Skeletal muscle satellite cell (primary cell): ENCODE data around the gene CDK5R2.

Experiments used
- H3K27me3 ChIP-seq: 2 replicates; pipeline ENCODE4 v1.7.0; 2013; ENCODE audit warnings: low read length; ENCODE audit not compliant: control insufficient read depth, insufficient read depth
- H3K36me3 ChIP-seq: 2 replicates; pipeline ENCODE4 v1.7.0; 2013; ENCODE audit warnings: mild to moderate bottlenecking, control low read depth, low read length; ENCODE audit not compliant: insufficient read depth
- H3K4me1 ChIP-seq: 2 replicates; pipeline ENCODE4 v1.7.0; 2013; ENCODE audit warnings: low read length; ENCODE audit not compliant: control insufficient read depth, insufficient read depth
- H3K4me2 ChIP-seq: 2 replicates; pipeline ENCODE4 v1.7.0; 2013; ENCODE audit warnings: mild to moderate bottlenecking, low read length
- H3K4me3 ChIP-seq: 2 replicates; pipeline ENCODE4 v1.7.0; 2013; ENCODE audit warnings: low read length
- H3K9ac ChIP-seq: 2 replicates; pipeline ENCODE4 v1.7.0; 2013; ENCODE audit warnings: mild to moderate bottlenecking, low read depth, low read length, moderate library complexity
- H3K9me3 ChIP-seq: replicated peaks from 2 replicates; pipeline ENCODE4 v1.7.0; 2013; ENCODE audit warnings: mild to moderate bottlenecking, control low read depth, low read length

Gene CDK5R2

GRCh38 chr2:218992703-218993344 lies 33.4 kb downstream of the CDK5R2 start:
- H3K4me2 ChIP-seq = peak overlapping the region; percentile 90
- H3K4me3 ChIP-seq = peak overlapping the region; percentile 63
- peaks cover 89% of the 10 kb centered on the region for H3K27me3 ChIP-seq
- no peaks in the 10 kb centered on the region for H3K9me3 ChIP-seq
- H3K36me3 ChIP-seq = no peaks in the 10 kb centered on the region
- peaks cover 21% of the 10 kb centered on the region for H3K4me1 ChIP-seq
- no peak overlapping the region for H3K9ac ChIP-seq

GRCh38 chr2:218993345-218994315 lies 34.2 kb downstream of the CDK5R2 start, which contains the start of gene CRYBA2:
Gene CRYBA2, minus strand, starts transcription at chr2:218993422. Its CDS starts 246 bp downstream, at chr2:218993176.
- Histone ChIP-seq H3K4me3 (peak within 1 kb of the TSS; percentile 63), H3K9ac (peak within 1 kb of the TSS; percentile 43), H3K4me2 (peak within 1 kb of the TSS; percentile 90), H3K36me3 (no peaks in the 10 kb centered on the region), H3K27me3 (peaks cover 87% of the 10 kb centered on the region), H3K9me3 (no peaks in the 10 kb centered on the region), H3K4me1 (peaks cover 21% of the 10 kb centered on the region)

DNA sequence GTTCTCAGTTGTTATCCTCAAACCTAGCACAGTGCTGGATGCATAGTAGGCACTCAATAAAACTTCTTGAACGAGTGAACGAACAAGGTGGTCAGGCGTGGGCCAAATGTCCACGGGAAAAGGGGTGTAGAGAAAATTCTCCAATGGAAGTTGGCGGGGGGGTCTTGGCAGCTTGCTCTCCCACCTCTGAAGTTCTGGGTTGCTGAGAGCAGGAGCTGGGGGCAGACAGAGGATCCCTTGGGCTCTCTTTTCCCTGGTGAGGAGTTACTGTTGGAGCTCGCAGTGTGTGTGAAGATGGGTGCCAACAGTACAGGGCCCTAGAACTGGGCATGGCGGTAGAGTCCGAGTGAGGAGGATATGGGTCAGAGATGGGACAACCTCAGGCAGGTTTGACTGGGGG lies 36.1 kb downstream of the CDK5R2 start:
- Histone ChIP-seq H3K27me3 (peaks cover 76% of the 10 kb centered on the region), H3K4me3 (no peak overlapping the region), H3K36me3 (no peaks in the 10 kb centered on the region), H3K9ac (no peak overlapping the region), H3K4me1 (peaks cover 21% of the 10 kb centered on the region), H3K9me3 (no peaks in the 10 kb centered on the region), H3K4me2 (peak overlapping the region; percentile 94)

GRCh38 chr2:218995972-218996711 lies 36.7 kb downstream of the CDK5R2 start:
- Histone ChIP-seq H3K9ac (no peak overlapping the region), H3K27me3 (peaks cover 76% of the 10 kb centered on the region), H3K4me3 (peak overlapping the region; percentile 68), H3K9me3 (no peaks in the 10 kb centered on the region), H3K36me3 (no peaks in the 10 kb centered on the region), H3K4me1 (peaks cover 21% of the 10 kb centered on the region), H3K4me2 (peak overlapping the region; percentile 94)

DNA sequence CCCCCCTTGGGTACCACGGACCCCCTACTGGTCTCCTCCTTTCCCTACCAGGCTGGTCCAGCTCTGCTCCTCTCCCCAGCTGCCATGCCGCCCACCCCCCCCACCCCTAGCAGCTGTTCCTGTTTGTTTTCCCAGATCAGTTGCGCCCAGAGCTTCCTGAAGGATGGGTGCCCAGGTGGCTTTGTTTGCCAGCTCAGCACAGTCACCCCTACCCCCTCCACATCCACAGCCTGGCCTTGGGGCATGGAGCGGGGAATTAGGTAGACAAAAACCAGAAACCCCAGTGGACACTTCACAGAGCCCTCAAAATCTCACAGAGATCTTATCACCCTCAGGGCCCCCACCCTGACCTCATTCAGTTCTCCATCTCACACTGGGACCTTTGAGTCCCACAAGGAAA lies 37.5 kb downstream of the CDK5R2 start:
- Histone ChIP-seq H3K4me3 (no peak overlapping the region), H3K9ac (no peak overlapping the region), H3K4me2 (no peak overlapping the region), H3K27me3 (peaks cover 76% of the 10 kb centered on the region), H3K36me3 (no peaks in the 10 kb centered on the region), H3K4me1 (peaks cover 23% of the 10 kb centered on the region), H3K9me3 (no peaks in the 10 kb centered on the region)

DNA sequence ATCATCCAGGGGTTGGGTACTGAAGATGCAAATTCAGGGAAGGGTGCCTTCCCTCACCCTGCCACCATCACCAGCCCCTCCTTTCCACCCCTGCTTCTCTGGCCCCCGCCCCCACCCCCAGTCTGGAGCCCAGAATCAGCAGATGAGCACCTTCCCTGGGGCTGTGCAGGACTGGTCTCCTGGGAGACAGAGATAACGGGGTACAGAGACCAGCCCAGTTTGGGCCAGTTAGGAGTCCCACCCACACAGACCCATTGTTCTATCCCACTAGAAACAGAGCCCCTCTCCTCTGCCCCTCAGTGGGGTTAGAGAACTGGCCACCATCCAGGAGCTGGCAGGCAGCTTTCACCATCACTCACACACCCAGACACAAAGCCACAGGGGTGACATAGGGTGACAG lies 38.3 kb downstream of the CDK5R2 start:
- Histone ChIP-seq H3K9me3 (no peaks in the 10 kb centered on the region), H3K4me2 (no peak overlapping the region), H3K4me1 (peaks cover 27% of the 10 kb centered on the region), H3K27me3 (peaks cover 76% of the 10 kb centered on the region), H3K4me3 (no peak overlapping the region), H3K9ac (no peak overlapping the region), H3K36me3 (no peaks in the 10 kb centered on the region)

DNA sequence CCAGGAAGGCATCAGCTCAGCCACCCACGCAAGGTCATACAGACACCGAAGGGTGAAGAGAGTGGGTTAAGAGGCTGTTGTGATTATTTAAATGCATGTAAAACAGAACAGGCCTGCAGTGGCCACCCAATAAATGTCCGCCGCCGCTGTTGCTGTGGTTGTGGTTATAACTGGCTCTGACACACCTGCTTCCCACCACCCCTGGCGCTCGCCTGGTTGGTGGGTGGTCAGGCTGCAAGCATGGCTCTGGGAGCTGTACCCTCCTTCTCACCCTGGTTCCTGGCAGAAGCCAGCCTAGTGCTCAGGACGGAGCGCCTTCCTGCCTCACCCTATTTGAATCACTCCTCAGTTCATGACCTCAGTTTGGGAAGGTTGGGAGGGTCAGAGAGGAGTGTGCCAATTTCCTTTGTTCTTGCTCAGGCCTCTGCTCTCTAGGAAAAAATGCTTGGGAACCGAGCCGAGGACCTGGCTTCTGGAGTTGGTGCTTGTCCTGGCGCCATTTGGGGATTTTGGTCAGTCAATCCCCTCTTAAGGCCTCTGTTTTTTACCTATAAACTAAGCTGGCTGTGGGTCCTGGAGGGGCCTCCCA lies 39.0 kb downstream of the CDK5R2 start:
- H3K9me3 ChIP-seq = no peaks in the 10 kb centered on the region
- peaks cover 23% of the 10 kb centered on the region for H3K4me1 ChIP-seq
- no peak overlapping the region for H3K4me3 ChIP-seq
- H3K27me3 ChIP-seq = peaks cover 76% of the 10 kb centered on the region
- no peaks in the 10 kb centered on the region for H3K36me3 ChIP-seq
- H3K4me2 ChIP-seq = no peak overlapping the region
- no peak overlapping the region for H3K9ac ChIP-seq

DNA sequence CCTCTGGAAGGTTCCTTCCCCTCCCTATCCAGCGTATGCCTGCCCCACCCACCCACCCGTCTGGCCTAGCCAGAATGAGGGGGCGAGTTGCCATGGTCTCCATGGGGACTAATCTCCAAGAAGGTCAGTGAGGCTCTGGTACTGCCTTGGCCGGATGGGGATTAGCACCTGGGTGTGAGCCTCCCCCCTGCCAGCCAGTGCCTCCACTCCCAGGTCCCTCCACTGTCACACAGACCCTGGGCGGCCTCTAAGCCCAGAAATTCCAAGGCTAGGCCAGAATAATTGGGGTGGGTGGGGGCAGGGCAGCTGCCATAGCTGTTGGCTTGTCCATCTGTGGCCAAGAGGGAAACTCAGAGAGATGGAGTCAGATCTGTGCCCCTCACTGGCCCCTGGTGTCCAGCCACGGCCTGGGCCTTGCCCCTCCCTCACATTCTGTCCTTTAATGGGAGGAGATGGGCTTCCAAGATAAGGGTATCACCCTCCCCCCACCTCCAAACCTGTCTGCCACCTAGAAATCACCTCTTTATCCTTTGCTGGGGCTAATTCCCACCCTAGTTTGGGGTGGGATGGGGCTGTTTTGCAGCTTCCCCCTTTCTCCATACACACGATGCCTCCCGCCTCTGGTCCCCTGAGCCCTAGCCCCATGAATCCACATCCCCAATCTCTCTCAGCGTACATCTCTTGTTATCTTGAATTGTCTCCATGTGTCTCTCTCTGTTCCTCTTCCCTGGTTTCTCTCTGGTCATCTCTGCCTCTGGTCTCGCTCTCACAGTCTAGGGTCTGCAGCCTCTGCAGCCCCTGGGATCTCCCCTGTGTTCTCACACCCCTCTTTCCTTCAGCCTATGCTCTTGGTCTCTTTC lies 39.8 kb downstream of the CDK5R2 start:
- no peak overlapping the region for H3K9ac ChIP-seq
- peaks cover 19% of the 10 kb centered on the region for H3K4me1 ChIP-seq
- H3K4me2 ChIP-seq = no peak overlapping the region
- no peak overlapping the region for H3K4me3 ChIP-seq
- H3K9me3 ChIP-seq = no peaks in the 10 kb centered on the region
- H3K36me3 ChIP-seq = no peaks in the 10 kb centered on the region
- H3K27me3 ChIP-seq = peaks cover 76% of the 10 kb centered on the region

DNA sequence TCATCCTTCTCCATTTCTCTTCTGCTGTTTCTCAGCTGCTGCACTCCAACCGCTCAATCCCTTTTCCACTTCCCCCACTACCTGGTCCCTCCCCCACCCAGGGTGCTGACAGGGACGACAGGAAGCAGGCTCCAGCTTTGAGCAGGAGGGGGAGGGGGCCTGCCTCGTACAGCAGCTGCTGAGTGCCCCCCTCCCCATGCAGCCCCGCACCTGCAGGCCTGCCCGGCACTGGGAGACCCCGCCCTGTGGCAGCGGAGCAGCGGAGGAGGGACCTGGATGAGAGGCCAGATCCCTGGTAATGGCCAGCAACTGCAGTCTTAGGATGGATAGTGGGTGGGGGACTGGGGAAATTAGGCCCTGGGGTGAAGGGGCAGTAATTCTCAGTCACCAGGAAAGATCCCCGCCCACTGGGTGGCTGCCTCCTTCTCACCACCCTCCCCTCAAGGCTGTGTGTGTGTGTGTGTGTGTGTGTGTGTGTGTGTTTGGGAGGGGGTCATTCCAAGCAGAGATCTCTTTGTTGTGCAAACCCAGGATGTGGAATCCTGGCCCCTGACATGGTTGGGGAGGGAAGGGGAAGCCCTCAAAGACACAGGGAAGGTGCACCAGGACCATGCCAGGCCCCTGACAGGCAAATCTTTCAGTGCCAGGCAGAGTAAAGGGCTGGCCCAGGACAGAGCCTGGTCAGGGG lies 40.6 kb downstream of the CDK5R2 start:
- H3K9me3 ChIP-seq = no peaks in the 10 kb centered on the region
- peaks cover 74% of the 10 kb centered on the region for H3K27me3 ChIP-seq
- H3K9ac ChIP-seq = no peak overlapping the region
- H3K4me2 ChIP-seq = no peak overlapping the region
- no peak overlapping the region for H3K4me3 ChIP-seq
- H3K4me1 ChIP-seq = peaks cover 19% of the 10 kb centered on the region
- H3K36me3 ChIP-seq = no peaks in the 10 kb centered on the region

DNA sequence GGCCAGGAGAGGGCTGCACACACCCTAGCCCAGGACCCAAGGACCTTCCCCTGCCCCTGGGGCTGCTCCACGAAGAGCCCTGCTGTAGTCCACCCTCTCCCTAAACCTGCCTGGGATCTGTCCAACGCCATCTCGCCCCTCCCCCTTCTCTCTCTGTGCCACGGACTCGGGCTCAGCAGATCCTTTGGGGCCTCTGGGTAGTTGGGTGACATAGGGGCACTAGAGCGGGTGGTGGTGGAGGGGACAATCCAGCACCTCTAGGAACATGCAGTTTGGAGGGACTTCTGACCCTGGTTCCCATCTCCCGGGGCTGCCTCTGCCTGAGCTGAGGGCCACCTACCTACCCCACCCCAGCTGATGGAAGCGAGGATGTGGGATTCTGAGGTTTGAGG lies 41.1 kb downstream of the CDK5R2 start:
- H3K4me1 ChIP-seq = peaks cover 19% of the 10 kb centered on the region
- H3K4me3 ChIP-seq = no peak overlapping the region
- peaks cover 74% of the 10 kb centered on the region for H3K27me3 ChIP-seq
- H3K9ac ChIP-seq = no peak overlapping the region
- H3K9me3 ChIP-seq = no peaks in the 10 kb centered on the region
- no peak overlapping the region for H3K4me2 ChIP-seq
- no peaks in the 10 kb centered on the region for H3K36me3 ChIP-seq
